ENCODE results near the gene PRLR. TPM values are rescaled to one million over a fixed set of nuclear protein-coding genes. Genes with fewer than 3 reads are reported as not detected.

Gene PRLR
- polyA plus RNA-seq, 1 donor from 2014 or later = 0.50 TPM

GRCh38 chr5:35024911-35025510, 205.3 kb downstream of the PRLR start:
- Histone ChIP-seq H3K27me3 (ENCODE audit: insufficient read depth, low read depth, low read length) (no peaks in the 10 kb centered on the region), H3K4me2 (ENCODE audit: low read length) (no peak overlapping the region), H2AFZ (ENCODE audit: low read depth, low read length) (no peak overlapping the region), H3K4me3 (ENCODE audit: low read length) (no peak overlapping the region), H4K20me1 (ENCODE audit: insufficient read depth) (no peaks in the 10 kb centered on the region), H3K9me2 (ENCODE audit: insufficient read depth, low read length) (no peaks in the 10 kb centered on the region), H3K27ac (ENCODE audit: low read length) (no peak overlapping the region), H3K9ac (ENCODE audit: low read length) (no peak overlapping the region), H3K79me2 (replicated peaks; ENCODE audit: insufficient read depth, low read length) (no peaks in the 10 kb centered on the region), H3K9me3 (ENCODE audit: low read length) (no peaks in the 10 kb centered on the region), H3K36me3 (ENCODE audit: insufficient read depth, low read length) (no peaks in the 10 kb centered on the region), H3F3A (ENCODE audit: insufficient read depth, low read length, poor library complexity, severe bottlenecking) (no peaks in the 10 kb centered on the region)
- TF ChIP-seq SMC3 (conservative IDR thresholded peaks at IDR 0.05; ENCODE audit: poor library complexity) (no peak), REST (IDR thresholded peaks at IDR 0.05; ENCODE audit: borderline replicate concordance) (no peak), EP300 (conservative IDR thresholded peaks at IDR 0.05; ENCODE audit: poor library complexity, severe bottlenecking) (no peak), TAF1 (IDR thresholded peaks at IDR 0.05; ENCODE audit: low read depth) (no peak), EZH2 (IDR thresholded peaks at IDR 0.05; ENCODE audit: borderline replicate concordance, insufficient read depth, low read length, poor library complexity, severe bottlenecking) (no peak), MXI1 (conservative IDR thresholded peaks at IDR 0.05; ENCODE audit: poor library complexity, severe bottlenecking) (no peak), RAD21 (conservative IDR thresholded peaks at IDR 0.05) (no peak), POLR2AphosphoS5 (IDR thresholded peaks at IDR 0.05) (no peak)
- TF ChIP-seq, protein P1, sequence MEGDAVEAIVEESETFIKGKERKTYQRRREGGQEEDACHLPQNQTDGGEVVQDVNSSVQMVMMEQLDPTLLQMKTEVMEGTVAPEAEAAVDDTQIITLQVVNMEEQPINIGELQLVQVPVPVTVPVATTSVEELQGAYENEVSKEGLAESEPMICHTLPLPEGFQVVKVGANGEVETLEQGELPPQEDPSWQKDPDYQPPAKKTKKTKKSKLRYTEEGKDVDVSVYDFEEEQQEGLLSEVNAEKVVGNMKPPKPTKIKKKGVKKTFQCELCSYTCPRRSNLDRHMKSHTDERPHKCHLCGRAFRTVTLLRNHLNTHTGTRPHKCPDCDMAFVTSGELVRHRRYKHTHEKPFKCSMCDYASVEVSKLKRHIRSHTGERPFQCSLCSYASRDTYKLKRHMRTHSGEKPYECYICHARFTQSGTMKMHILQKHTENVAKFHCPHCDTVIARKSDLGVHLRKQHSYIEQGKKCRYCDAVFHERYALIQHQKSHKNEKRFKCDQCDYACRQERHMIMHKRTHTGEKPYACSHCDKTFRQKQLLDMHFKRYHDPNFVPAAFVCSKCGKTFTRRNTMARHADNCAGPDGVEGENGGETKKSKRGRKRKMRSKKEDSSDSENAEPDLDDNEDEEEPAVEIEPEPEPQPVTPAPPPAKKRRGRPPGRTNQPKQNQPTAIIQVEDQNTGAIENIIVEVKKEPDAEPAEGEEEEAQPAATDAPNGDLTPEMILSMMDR (IDR thresholded peaks at IDR 0.05; ENCODE audit: poor library complexity, severe bottlenecking) = no peak

- Histone ChIP-seq H3K9ac (ENCODE audit: low read length) (no peak overlapping the region), H3K4me3 (ENCODE audit: low read length) (no peak overlapping the region), H3K27me3 (ENCODE audit: insufficient read depth, low read depth, low read length) (no peaks in the 10 kb centered on the region)
These were observed 206.7 kb downstream of the PRLR start for GRCh38 chr5:35023391-35024178.

More at GRCh38 chr5:35023391-35024178, 206.7 kb downstream of the PRLR start:
- Histone ChIP-seq H3K79me2 (replicated peaks; ENCODE audit: insufficient read depth, low read length) (no peaks in the 10 kb centered on the region), H2AFZ (ENCODE audit: low read depth, low read length) (no peak overlapping the region), H3F3A (ENCODE audit: insufficient read depth, low read length, poor library complexity, severe bottlenecking) (no peaks in the 10 kb centered on the region), H4K20me1 (ENCODE audit: insufficient read depth) (no peaks in the 10 kb centered on the region), H3K4me2 (ENCODE audit: low read length) (no peak overlapping the region), H3K9me3 (ENCODE audit: low read length) (no peaks in the 10 kb centered on the region), H3K9me2 (ENCODE audit: insufficient read depth, low read length) (no peaks in the 10 kb centered on the region), H3K36me3 (ENCODE audit: insufficient read depth, low read length) (no peaks in the 10 kb centered on the region), H3K27ac (ENCODE audit: low read length) (no peak overlapping the region)
- no peak for TF ChIP-seq EP300 (conservative IDR thresholded peaks at IDR 0.05; ENCODE audit: poor library complexity, severe bottlenecking)
- TF ChIP-seq MXI1 (conservative IDR thresholded peaks at IDR 0.05; ENCODE audit: poor library complexity, severe bottlenecking) = no peak
- no peak for TF ChIP-seq SMC3 (conservative IDR thresholded peaks at IDR 0.05; ENCODE audit: poor library complexity)
- TF ChIP-seq EZH2 (IDR thresholded peaks at IDR 0.05; ENCODE audit: borderline replicate concordance, insufficient read depth, low read length, poor library complexity, severe bottlenecking) = no peak
- TF ChIP-seq, protein P1 (IDR thresholded peaks at IDR 0.05; ENCODE audit: poor library complexity, severe bottlenecking) = no peak
- no peak for TF ChIP-seq POLR2AphosphoS5 (IDR thresholded peaks at IDR 0.05)
- TF ChIP-seq REST (IDR thresholded peaks at IDR 0.05; ENCODE audit: borderline replicate concordance) = no peak
- no peak for TF ChIP-seq RAD21 (conservative IDR thresholded peaks at IDR 0.05)
- TF ChIP-seq TAF1 (IDR thresholded peaks at IDR 0.05; ENCODE audit: low read depth) = no peak

All from neural cell (in vitro differentiated cells).